HG03558 (cell line): Measurements from ENCODE around the gene RABAC1.

ENCODE experiments used
- ATAC-seq: cut with Tn5 transposase; IDR thresholded peaks from one replicate; pipeline ENCODE4 v1.9.1; 2021; ENCODE audit warnings: moderate number of reproducible peaks; ENCODE audit not compliant: unreplicated experiment; ENCODE audit errors: extremely low read depth

Gene RABAC1

GRCh38 chr19:41930926-41931592, 28.1 kb downstream of the RABAC1 start:
- no peak for ATAC-seq

DNA sequence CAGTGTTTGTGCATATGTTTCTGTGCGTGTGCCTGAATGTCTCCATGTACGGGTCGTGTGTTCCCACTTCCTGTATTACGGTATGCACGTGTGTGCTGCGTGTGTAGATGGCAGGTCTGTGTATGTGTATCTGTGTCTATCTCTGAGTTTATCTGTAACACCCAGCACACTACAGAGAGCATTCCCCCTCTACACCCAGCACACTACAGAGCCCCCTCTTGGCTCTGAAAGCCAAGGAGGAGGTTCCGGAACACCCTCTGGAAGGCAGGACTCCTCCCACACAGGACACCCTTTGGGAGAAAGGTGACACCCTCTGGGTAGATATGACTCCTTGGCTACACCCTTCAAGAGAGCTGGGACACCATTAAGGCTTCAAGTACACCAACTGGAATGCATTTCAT, 28.8 kb downstream of the RABAC1 start:
- ATAC-seq = no peak

GRCh38 chr19:41929536-41930071, 29.5 kb downstream of the RABAC1 start:
- no peak for ATAC-seq

DNA sequence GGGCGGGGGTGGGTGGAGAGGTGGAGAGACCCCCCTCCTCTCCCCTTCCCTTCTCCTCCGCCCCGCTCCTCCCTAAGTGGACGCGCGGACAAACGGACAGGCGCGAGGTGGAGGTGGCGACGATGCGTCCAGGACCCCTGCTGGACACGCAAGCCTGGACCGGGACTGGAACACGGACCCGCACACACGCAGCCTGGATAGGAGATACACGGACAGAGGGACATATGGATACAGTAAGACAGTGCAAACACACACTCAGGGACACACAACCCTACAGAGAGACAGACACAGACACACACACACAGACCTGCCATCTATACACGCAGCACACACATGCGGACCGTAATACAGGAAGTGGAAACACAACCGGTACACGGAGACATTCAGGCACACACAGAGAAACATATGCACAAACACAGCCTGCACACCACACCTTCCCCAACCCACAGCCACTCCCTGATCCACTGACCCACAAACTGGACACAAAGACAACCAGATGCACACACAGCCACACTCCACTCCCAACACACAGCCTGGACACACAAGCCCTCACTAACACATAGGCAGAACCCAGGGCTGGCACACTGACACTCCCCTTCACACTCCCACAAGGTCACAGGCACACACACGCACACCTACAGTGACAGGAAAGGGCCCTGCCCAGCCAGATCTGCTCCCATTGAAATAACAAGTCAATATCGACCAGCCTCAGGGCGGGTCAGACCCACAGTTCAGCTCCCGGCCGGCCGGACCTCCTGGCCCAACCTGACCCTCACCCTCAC, 30.2 kb downstream of the RABAC1 start:
- no peak for ATAC-seq

DNA sequence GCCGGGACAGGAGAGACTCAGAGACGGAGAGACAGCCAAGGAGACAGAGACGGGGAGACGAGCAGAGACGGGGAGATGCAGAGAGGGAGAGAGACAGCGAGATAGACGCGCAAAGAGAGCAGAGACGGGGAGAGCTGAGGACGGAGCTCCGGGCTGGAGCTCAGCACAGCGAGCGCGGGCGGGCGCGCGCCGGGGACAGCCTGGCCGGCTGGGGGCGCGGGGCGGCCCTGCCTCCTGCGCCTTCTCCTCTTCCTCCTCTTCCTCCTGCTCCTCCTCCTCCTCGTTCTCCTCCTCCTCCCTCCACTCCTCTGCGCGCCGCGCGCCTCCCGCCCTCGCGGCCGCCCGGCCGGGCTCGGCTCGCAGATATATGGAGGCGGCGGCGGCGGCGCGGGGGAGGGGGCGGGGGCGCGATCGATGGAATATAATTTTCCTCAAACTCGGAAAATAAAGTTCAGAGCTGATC, 30.9 kb downstream of the RABAC1 start, which contains the start of gene ERFL:
Gene ERFL, minus strand, starts transcription at position 229 of the 463 bp plus-strand sequence. CDS start 15,530 bp downstream, outside the sequence.
- ATAC-seq = no peak

DNA sequence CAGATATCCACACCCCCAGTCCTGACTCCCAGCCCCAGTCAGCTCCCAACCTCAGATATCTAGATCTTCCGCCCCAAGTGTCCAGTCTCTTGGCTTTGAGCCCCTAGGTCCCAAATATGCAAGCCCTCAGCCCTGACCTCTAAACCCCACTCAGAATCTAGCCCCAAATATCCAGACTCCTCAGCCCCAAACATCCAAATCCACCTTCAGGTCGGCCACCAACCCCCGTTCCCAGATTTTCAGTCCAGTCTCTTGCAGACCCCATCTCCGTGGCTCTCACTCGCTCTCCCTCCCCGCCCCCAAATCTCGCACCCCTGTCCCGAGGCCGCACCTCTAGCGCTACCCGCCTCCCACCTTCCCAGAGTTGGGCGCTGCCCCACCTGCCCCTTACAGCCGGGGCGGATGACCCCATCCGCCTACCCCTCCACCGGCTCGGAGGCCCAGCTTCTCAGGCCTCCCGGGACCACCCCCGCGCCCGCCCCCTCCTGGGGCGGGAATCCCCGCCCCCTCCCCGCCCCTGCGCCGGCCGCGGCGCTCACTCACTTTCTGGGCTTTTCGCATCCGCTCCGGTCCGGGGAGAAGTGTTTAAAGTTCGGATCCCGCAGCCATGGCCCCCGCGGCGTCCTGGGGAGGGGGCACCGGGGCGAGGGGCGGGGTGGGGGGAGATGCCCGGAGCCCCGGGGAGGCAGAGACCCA, 31.5 kb downstream of the RABAC1 start:
- ATAC-seq = no peak

DNA sequence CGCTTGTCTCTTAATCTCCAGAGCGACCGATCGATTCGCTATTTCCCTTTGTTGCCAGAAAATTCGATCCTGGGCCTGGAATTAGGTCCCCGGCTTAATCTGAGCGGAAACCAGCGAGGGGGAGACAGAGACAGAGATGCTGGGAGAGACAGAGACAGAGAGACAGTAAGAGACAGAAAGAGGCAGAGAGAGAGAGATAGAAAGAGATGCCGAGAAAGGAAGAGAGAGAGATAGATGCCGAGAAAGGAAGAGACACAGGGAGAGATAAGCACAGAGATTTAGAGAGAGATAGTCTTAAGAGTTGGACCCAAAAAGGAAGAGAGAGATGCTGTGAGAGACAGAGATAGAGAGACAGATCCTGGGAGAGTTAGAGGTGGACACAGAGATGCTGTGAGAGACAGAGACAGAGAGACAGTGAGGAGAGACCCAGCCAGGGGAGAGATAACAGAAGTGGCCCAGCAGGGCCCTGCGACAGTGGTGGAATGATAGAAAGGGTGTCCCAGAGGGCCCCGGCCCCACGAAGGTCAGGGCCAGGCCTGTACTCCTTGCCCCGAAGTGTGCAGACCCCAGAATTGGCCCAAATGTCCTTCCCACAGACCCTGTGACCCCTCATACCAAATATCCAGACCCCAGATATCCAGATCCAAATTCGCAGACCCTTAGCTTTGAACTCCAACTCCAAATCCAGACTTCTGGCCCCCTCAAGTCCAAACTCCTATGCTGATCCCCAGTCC, 32.2 kb downstream of the RABAC1 start:
- ATAC-seq = no peak

DNA sequence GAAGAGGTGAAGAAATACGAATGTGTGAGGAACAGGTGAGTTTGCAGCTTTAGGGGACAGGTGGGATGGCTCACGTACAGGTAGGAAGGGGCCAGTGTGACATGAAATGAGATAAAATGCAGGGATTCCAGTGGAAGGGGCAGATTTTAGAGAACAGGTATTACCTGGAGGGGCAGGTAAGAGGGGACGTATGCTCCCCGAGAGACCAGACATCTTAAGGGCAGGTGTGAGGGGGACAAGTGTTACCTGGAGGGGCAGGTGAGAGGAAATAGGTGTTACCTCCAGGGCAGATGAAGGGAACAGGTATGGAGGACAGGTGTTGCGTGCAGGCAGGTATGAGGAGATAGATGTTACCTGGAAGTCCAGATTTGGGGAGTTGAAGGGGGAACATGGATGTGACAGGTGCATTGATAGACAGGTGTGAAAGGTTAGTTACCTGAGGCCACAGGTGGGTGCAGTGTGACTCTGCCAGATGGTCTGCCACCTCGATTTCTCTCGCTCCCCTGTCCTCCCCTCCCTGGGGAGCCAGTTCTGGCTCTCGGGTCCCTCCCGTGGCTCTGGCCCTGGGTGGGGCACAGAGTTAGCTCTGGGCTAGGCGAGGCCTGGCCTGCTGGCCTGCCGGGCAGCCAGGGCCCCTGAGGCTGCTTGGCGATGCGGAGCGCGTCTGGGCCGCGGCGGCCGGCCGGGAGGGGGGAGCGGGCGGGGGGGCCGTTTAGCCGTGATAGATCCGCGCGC, 32.9 kb downstream of the RABAC1 start:
- ATAC-seq = no peak

- ATAC-seq = no peak
Measured at GRCh38 chr19:41925208-41926003, 33.7 kb downstream of the RABAC1 start.

DNA sequence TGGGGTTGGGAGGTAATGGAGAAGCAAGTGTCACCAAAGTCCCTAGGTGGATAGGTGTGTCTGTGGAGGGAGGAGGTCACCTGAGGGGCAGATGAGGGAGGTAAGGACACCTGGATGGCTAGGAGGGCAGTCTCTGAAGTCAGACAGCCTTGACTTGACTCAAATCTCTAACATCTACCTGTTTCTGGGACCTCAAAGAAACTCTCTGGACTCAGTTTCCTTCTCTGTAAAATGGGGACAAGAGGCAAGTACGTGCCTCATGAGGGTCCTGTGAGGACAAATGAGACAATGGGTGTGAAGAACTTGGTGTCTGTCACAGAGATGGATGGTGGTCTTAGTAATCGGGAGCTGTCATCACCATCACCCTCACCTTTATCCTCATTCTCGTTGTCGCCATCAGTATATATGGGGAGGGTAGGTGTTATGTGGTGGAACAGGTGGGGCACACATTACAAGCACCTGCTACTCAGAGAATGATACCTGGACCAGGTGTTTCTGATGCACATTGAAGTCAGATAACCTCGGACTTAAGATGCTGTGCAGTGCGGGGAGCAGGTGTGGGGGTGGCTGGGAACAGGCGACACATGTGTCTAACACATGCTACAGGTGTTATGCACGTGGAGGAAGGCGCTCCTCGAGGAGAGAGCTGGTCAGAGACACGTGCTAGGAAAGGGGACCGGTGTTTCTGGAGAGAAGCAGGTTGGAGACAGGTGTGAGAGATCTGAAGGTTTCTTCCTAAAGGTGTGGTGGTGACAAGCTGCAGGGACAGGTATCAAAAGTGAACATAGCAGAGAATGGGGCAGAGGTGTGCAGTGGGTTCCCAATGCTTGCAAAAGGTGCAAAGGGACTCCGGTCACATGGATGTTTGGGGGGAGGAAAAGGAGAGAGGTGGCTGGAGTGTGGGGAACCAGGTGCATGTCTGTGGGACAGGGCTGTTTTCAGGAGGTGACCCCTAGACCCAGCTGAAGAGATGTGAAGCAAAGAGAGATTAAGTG, 34.7 kb downstream of the RABAC1 start:
- ATAC-seq = no peak

DNA sequence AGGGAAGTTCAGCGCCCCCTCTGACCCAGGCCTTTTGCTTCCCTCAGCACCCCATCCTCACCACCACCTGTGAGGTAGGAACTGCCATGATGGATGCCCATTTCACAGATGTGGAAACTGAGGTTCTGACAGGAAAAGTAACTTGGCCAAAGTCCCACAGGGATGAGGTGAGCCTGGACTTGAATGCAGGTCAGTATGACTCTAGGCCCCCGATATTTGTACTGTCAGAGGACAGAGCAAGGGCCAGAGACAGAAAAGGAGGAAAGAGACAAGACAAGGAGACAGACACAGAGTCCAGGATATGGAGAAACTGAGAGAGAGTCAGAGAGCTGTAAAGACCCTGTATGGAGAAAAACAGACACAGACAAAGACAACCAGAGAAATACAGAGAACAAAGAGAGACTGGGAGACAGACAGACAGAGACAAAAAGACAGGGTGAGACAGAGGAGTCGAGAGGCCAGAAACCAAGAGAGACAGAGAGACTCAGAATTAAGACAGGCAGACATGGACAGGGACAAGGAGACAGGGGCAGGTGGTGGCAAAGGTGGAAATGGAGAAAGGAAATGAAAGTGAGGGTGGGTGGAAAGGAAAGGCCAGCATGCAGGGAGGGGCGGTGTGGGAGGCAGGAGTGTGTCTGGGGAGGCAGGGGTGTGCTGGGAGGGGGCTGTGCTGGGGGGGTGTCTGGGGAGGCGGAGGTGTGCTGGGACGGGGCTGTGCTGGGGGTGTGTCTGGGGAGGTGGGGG, 35.9 kb downstream of the RABAC1 start:
- ATAC-seq = no peak

- no peak for ATAC-seq
Measured at GRCh38 chr19:41922585-41922984, 36.5 kb downstream of the RABAC1 start.

GRCh38 chr19:41921577-41922576, 37.2 kb downstream of the RABAC1 start:
- ATAC-seq = no peak

- ATAC-seq = no peak
Measured at GRCh38 chr19:41920882-41921576, 38.1 kb downstream of the RABAC1 start.
